Pancreas (tissue), 10 donors: ENCODE measurements around the gene HBP1. TPM values are rescaled to one million over a fixed set of nuclear protein-coding genes. Genes with fewer than 3 reads are reported as not detected.

Source experiments
- ATAC-seq, 4 donors: fragments of 200-7000 bp; cut with Tn5 transposase; one replicate each; pipeline versions ENCODE4 v1.8.0 to v1.9.1; 2020; ENCODE audit warnings: mild to moderate bottlenecking in 4 of 4, moderate library complexity in 4 of 4
- DNase-seq, 6 donors: peaks; one replicate each; pipeline ENCODE4 v3.0.0-alpha.2; 2020
- FAIRE-seq: peaks from 2 replicates; lab custom pipeline; 2012; peaks lifted over from hg19 to GRCh38; lab: Jason Lieb, UNC
- H3K27ac ChIP-seq, 4 donors: fragments of 200-600 bp; sonication (generic); 1 replicate in 3 of 4; 2 replicates in 1 of 4; pipeline versions ENCODE4 v1.5.0 to v1.8.0; 2020
- H3K27me3 ChIP-seq, 4 donors: fragments of 200-600 bp; one replicate each; pipeline ENCODE4 v1.8.0; 2021
- H3K36me3 ChIP-seq, 3 donors: fragments of 200-600 bp; sonication (generic) in 1 of 3; one replicate each; pipeline versions ENCODE4 v1.5.0 to v1.8.0; 2020 to 2021
- H3K4me1 ChIP-seq, 3 donors: fragments of 200-600 bp; one replicate each; pipeline ENCODE4 v1.8.0; 2021
- H3K4me3 ChIP-seq, 4 donors: fragments of 200-600 bp; sonication (generic) in 2 of 4; one replicate each; pipeline versions ENCODE4 v1.5.0 to v1.8.0; 2020 to 2021
- H3K9me3 ChIP-seq, 4 donors: fragments of 200-600 bp; one replicate each; pipeline ENCODE4 v1.8.0; 2021
- CTCF ChIP-seq, 4 donors: fragments of 200-600 bp; sonication (generic) in 3 of 4; IDR thresholded peaks; one replicate each; pipeline versions ENCODE4 v1.5.0 to v1.8.0; 2021; ENCODE audit warnings: antibody characterized with exemption in 4 of 4
- WGBS, 2 donors: extraction: QIAGEN DNeasy Blood & Tissue Kit; methylation state at CpG; one replicate each; pipeline ENCODE4 v1.1.7; 2013; 5-methylcytosine and 5-hydroxymethylcytosine counted together
- intact Hi-C, 3 donors: fragments of 100-400 bp; cut with DNase I; formaldehyde crosslinking; loops; one replicate each; pipeline versions ENCODE4 v1.11.1 to v1.14.2; 2022
- polyA plus RNA-seq, 2 donors: library from polyadenylated mRNA; stranded (reverse); fragments of 200-250 nt; gene quantifications; one replicate each; pipeline ENCODE4 v1.2.3, GENCODE V29; 2013
- total RNA-seq, 6 donors: library from RNA; stranded (reverse); fragmentation: NEBNext Ultra II Directional in 4 of 6; extraction: Animal tissue kit (Norgen Biotek cat#: 25700) in 4 of 6; gene quantifications; one replicate each; pipeline versions ENCODE4 v1.2.1 to v1.2.4, GENCODE V29; 2021 to 2023
- donor health status: healthy with polysubstance abuse.
- donor health status: DM: no; HTN: no; CAD: no; lungs with moderate emphysema.
- donor health status: DM: no; HTN: no; CAD: no.
- donor health status: control.
- donor health status: control.
- donor health status: Bipolar disorder and iron deficiency.
- donor health status: DM: yes; HTN: yes; CAD: no.
- donor health status: DM: no; HTN: no; CAD: no.
- donor health status: DM: no; HTN: no; CAD: no.
- donor health status: DM: yes; HTN: yes; CAD: no.

HBP1 gene
- total and polyA plus RNA-seq, 8 donors = 13.3 to 50.4 (median 27.6) TPM

GRCh38 chr7:107180378-107180777, 11.6 kb downstream of the HBP1 start:
- peaks cover 5 to 12% (median 9%) of the 10 kb centered on the region in 3 donors for H3K4me1 ChIP-seq
- peak overlapping the region in 1 of 4 donors; percentile 20 for H3K27ac ChIP-seq
- TF ChIP-seq CTCF (IDR thresholded peaks at IDR 0.05) = no peak
- no peaks in the 10 kb centered on the region for H3K27me3 ChIP-seq
- ATAC-seq = peak; percentile 51 to 86 (median 76)
- H3K9me3 ChIP-seq = no peaks in the 10 kb centered on the region
- intact Hi-C loops = no loop called here
- H3K36me3 ChIP-seq = peaks cover 0 to 20% (median 5%) of the 10 kb centered on the region in 3 donors
- peak in 5 of 6 donors; percentile 23 to 65 (median 52) for DNase-seq
- no peak overlapping the region for H3K4me3 ChIP-seq
- FAIRE-seq = no peak
- WGBS, 2 donors = 40 to 41% methylated on average over 1 of the region's 1 CpG

- no peak for FAIRE-seq
- intact Hi-C loops = no loop called here
- no peak for DNase-seq
- H3K4me3 ChIP-seq = no peak overlapping the region
- H3K36me3 ChIP-seq = peaks cover 0 to 28% (median 5%) of the 10 kb centered on the region in 3 donors
- no peaks in the 10 kb centered on the region for H3K9me3 ChIP-seq
- 87 to 92% methylated on average over 5 of the region's 5 CpGs for WGBS, 2 donors
- H3K4me1 ChIP-seq = peaks cover 5 to 12% (median 9%) of the 10 kb centered on the region in 3 donors
- H3K27me3 ChIP-seq = no peaks in the 10 kb centered on the region
- TF ChIP-seq CTCF (IDR thresholded peaks at IDR 0.05) = no peak
- H3K27ac ChIP-seq = no peak overlapping the region
- no peak for ATAC-seq
These were observed 12.4 kb downstream of the HBP1 start for GRCh38 chr7:107181172-107181571.

GRCh38 chr7:107185716-107186115, 16.9 kb downstream of the HBP1 start:
- no peak for FAIRE-seq
- DNase-seq = no peak
- no peaks in the 10 kb centered on the region for H3K9me3 ChIP-seq
- H3K27me3 ChIP-seq = no peaks in the 10 kb centered on the region
- no peak overlapping the region for H3K27ac ChIP-seq
- H3K36me3 ChIP-seq = peaks cover 0 to 67% (median 14%) of the 10 kb centered on the region in 3 donors
- TF ChIP-seq CTCF (IDR thresholded peaks at IDR 0.05) = no peak
- no peak overlapping the region for H3K4me3 ChIP-seq
- WGBS, 2 donors = 59 to 65% methylated on average over 4 of the region's 4 CpGs
- intact Hi-C loops = no loop called here
- H3K4me1 ChIP-seq = peaks cover 0 to under 1% (median 0%) of the 10 kb centered on the region in 3 donors
- ATAC-seq = no peak

- ATAC-seq = no peak
- Histone ChIP-seq H3K4me1 (no peaks in the 10 kb centered on the region), H3K4me3 (no peak overlapping the region), H3K27ac (no peak overlapping the region), H3K27me3 (no peaks in the 10 kb centered on the region), H3K36me3 (peaks cover 0 to 72% (median 14%) of the 10 kb centered on the region in 3 donors), H3K9me3 (no peaks in the 10 kb centered on the region)
- no peak for DNase-seq
- WGBS, 2 donors = 87 to 90% methylated on average over 4 of the region's 4 CpGs
- TF ChIP-seq CTCF (IDR thresholded peaks at IDR 0.05) = no peak
- no peak for FAIRE-seq
- intact Hi-C loops = no loop called here
These were observed 17.4 kb downstream of the HBP1 start for GRCh38 chr7:107186240-107186639.

GRCh38 chr7:107187774-107188173, 19.0 kb downstream of the HBP1 start:
- Histone ChIP-seq H3K27ac (no peak overlapping the region), H3K9me3 (no peaks in the 10 kb centered on the region), H3K4me1 (no peaks in the 10 kb centered on the region), H3K36me3 (peaks cover 0 to 79% (median 16%) of the 10 kb centered on the region in 3 donors), H3K4me3 (no peak overlapping the region), H3K27me3 (no peaks in the 10 kb centered on the region)
- DNase-seq = no peak
- TF ChIP-seq CTCF (IDR thresholded peaks at IDR 0.05) = no peak
- WGBS, 2 donors = 85 to 95% methylated on average over 2 of the region's 2 CpGs
- intact Hi-C loops = no loop called here
- no peak for FAIRE-seq
- no peak for ATAC-seq
